Activated T-cell treated with anti-CD3 and anti-CD28 coated beads, Interleukin-2, amount 50 U/mL, for 48 hours (primary cell): ENCODE measurements around the gene MISP3.

ENCODE experiments used
- DNase-seq, 2 experiments: peaks; one replicate each; pipeline ENCODE4 v3.0.0-alpha.2; 2020

Gene MISP3

DNA sequence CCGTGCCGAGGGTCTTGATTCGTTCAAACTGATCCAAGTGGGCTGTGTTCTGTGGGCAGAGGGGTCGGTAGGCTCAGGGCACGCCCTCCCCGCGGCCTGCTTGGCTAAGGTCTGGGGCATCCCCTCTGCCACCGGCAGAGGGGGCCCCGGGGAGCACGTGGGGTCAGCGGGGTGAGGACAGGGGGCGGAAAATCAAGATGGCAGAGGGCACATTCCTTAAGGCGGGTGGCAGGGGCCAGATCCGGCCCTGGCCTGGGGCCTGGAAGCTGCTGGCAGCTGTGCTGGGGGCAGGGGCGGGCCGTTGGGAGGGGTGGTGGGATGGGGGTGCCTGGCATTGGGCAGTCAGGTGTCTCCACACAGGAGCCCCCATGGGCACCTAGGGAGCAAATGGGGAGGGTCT, 34.3 kb downstream of the MISP3 start:
- DNase-seq: no peak

DNA sequence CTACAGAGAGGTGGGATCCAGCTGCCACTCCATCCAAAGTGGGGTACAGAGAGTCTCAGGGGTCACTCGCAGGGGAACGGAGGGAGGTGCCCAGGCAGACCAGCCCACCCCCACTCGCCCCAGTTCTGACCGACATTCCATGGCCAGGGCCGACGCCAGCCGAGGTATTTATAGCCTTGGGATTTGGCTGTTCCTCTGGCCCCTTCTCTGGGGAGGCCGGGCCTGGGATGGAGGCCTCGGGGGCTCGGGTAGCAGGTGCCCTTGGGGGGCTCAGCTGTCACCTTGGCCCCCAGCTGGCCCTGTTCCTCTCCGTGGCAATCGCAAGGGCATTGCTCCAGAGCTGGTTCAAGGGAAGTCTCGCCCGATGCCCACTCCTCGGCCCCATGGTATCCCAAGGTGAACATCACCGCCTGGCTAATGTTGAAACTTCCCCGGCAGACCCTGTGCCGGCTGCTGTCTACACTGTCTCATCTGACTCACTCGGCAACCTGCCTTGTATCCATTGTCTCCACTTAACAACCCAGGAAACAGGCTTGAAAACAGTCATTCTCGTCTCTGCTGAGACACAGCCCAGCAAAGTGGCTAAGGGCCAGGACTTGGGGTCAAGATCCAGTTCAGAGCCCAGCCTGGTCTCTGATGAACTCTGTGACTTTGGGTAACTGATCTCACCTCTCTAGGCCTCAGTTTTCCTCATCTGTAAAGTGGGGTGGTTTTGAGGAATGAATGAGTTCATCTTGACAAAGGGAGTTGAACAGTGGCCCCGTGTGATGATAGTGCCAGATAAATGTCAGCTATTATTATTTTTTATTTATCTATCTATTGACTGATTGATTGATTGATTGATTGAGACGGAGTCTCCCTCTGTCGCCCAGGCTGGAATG, 35.2 kb downstream of the MISP3 start:
- no peak for DNase-seq

DNA sequence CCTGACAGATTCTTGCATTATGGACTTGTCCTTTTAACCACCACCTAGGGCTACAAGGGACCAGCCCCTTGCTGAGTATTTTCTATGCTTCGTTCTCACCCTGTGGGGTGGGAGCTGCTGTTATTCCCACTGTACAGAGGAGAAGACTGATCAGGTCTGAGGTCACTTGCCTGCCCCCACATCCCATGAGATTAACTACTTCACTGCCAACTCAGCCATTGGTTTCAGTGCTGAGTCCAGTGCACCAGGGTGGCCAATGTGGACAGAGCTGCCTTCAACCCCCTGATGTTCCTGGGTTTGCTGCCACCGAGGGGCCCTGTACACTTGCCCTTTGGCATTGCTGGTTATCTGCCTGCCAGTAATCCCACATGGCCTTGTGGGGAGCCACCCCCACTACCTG, 38.1 kb downstream of the MISP3 start:
- DNase-seq: no peak

DNA sequence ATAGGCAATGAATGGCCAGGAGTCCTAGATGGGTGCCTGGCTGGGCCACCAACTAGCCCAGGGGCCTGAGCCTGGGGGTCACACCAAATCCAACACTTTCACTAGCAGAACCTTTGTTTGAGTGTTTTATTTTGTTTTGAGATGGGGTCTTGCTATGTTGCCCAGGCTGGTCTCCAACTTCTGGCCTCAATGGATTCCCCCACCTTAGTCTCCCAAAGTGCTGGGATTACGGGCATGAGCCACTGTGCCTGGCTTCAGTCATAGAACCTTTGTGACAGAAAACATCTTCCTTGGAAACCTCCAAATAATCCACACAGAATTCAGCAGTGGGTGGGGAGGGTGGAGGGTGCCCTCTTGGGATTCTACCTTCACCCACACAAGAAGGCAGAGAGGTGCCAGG, 38.9 kb downstream of the MISP3 start:
- DNase-seq: no peak

DNA sequence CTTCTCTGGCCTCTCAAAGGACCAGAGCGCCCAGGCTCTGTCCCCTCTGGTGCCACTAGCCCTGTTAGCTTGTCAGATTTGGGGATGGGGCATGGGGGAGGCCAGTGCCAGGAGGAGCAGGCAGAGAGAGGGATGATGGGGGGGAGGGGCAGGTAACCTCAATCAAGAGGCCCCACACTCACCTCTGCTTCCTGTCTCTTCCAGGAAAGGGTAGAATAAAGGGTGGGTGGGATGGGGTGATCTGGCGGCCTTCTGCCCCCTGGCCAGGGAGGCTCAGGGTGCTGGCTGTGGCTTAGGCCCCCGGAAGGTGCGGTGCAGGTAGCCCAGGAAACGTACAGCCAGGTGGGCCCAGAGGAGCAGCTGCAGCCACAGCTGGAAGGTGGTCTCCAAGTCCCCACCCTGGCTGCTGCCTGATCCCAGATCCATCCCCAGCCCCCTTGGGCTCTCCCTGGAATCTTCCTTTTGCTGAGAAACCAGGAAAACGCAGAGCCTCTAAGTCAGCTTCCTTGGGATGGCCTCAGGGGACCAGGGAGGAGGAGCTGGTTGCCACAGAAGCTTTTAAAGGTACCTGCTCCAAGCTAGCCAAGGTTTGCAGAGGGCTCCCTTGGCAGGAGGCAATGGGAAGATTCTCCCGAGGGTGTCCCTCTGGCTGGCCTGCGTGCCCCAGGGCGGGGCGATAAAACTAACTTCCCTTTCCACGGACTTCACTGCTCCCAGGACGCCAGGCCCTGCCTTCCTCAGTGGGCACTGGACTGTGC, 39.6 kb downstream of the MISP3 start:
- no peak for DNase-seq

DNA sequence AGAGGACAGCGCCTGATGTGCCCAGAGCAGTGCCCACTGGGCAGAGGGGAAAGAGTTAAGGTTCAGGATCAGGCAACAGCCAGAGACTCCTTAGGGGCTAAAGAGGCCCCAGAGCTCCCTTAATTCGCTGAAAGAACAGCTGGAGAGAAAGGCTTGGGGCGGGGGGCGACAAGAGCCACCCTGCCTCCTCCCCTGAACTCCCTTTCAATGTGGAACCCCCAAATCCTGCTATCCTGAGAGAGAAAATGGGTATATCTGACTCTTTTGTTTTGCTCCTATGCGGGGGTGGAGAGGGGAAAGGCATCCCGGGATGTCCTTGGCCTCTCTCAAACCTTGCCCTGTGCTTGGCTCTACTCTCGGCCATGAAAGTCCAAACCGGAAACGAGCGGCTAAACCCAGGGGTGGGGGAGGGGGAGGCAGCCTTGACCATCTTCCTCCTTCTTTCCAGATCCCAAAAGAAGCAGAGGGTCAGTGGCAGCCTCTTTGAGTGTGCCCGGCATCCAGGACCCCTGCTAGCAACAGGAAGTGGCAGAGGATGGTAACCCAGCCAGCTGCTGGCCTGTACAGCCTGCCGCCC, 40.3 kb downstream of the MISP3 start:
- no peak for DNase-seq

DNA sequence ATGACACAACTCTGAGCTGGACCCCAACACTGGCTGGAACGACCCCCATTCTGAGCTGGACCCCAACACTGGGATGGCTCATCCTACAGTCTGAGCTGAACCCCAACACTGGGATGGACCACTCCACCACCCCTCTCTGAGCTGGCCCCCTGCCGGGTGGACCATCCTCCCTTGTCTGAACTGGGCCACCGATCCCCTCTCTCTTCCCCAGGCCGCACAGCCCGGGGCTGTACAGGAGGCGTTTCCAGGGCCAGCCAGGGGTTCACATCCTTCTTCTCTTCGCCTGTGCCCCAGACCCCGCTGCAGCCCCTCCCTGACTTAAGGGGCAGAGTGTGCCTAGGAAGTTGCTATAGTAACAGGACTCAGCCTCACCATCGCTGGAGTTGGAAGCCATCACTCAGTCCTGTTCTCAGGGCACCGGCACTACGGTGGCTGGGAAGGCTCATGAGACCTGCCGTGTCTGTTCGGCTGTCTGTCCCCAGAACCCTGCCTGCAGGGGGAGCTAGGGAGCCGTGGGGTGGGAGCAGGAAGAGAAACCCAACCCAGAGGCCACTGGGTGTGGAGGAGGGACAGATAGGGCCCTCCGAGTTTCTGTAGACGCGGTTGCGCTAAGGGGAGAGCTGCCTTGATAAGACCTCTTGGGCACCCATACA, 41.3 kb downstream of the MISP3 start:
- DNase-seq: peak; percentile 77 to 78

DNA sequence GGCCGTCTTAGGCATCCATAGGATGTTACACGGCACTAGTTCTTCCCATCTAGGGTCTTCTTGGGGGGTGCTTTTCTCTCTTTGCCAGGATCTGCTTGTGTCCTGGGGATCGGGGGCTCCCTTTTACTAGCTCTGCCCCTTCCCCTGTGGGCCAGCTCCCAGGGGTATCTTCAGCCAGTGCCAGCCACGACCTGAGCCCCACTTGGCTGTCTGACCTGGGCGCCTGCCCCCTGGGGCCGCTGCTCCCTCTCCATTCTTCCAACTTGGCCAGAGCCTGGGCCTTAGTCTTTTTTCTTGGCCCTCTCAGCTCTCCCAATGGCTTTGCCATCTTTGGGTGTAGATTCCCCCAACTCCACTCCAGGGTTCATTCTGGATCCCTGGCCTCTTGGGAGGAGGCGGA, 41.9 kb downstream of the MISP3 start:
- no peak for DNase-seq

DNA sequence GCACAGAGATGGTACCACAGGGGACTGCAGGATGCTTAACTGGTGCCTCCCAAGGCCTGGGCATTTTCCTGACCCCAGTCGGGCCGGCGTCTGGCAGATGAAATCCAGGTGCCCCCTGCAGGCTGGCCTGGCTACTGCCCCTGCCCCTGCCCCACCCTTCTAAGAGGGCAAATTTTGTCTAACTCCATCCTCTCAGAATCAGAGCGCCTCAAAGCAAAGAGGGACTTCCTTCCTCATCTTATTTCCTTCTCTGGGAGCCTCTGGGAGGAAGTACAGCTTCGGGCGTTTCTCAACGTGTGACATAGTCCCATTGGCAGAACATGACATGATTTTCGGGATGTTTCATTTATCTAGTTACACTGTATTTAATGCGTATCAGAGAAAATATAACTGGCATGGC, 42.3 kb downstream of the MISP3 start:
- peak; percentile 75 to 78 for DNase-seq

DNA sequence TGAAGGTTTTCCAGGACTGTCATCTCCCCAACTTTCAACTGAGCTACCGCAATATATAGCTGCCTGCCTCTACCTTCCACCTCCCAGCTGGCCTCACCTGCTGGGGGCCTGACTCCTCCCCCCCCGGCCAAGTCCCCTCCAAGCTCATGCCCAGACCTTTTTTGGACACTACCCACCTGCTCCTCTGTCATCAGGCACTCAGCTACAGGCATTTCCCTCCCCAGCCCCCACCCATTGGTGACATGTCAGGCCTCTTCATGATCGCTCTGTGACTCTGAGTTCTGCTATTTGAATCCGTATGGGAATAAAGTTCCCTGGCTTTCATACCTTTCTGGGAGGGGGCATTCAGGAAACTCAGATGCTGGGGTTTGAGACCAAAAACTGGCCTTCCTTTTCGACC, 43.2 kb downstream of the MISP3 start:
- DNase-seq: no peak

DNA sequence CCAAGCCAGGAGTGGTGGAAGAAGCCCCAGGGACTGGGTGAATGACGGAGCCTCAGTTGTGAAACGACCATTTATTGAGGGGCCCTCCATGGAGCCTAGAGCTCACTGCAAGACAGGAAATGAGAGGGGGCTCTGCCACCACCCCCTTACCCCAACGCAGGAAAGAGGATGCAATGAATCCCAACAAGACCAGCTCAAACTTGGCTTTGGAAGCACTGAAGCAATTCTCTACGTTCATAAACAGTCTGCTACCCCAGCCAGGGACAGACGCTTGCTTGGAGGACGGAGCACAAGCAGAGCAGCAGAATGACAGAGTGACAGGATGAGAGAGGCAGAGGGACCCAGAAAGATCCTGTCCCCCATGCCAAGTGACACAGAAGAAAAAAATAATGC, 43.9 kb downstream of the MISP3 start:
- no peak for DNase-seq

DNA sequence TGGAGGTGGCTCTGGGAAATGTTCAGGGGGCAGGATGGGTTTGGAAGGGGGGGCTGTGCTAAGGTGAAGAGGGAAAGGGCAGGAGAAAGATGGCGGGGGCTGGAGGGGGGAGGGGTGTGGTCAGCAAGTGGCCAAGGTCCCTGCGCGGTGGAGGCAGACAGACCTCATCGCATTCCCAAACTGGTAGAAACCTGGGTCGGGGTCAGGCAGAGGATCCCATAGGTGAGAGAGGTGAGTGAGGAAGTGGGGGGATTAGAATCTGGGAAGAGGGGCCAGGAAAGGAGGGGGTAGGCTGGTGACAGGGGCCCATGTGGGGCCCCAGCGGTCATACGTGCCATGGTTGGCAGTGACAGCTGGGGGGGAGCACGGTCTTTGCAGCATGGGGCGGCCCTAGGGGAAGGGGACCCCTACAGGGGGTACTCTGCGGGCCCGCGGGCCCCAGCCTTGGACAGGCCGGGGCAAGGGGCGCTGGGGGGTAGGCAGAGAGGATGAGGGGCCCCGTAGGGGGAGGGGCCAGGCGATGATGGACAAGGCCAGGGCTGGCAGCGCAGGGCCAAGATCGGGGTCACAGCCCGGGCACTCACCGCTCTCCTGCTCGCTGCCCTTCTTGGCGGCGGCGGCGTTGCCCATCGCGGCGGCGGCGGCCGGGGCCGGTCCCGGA, 44.5 kb downstream of the MISP3 start:
- DNase-seq: no peak

DNA sequence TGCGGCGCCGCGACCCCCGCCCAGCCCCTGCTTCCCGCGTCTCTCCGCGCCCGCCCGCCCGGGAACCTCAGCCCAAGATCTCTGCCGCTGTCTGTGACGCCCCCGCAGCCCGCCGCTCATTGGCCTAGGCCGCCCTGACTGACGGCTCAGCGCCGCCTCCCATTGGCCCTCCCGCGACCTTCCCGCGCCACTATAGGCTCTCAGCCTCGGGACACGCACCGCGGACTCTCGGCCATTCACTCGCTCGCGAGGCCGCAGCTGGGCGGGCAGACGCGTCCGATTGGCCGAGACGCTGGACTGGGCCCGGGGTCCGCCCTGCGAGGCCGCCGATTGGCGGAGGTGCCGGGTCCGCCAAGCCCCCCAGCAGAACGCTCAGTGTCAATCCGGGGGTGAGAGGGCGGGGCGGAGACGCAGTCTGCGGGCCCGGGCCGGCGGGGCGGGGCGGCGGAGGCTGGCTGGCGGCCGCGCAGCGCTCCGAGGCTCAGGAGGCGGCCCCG, 45.1 kb downstream of the MISP3 start, which contains the start of gene PRKACA:
Gene PRKACA, minus strand, starts transcription at position 95 of the 497 bp plus-strand sequence. CDS start 215 bp downstream, outside the sequence.
- DNase-seq: peak; percentile 97 to 99

DNA sequence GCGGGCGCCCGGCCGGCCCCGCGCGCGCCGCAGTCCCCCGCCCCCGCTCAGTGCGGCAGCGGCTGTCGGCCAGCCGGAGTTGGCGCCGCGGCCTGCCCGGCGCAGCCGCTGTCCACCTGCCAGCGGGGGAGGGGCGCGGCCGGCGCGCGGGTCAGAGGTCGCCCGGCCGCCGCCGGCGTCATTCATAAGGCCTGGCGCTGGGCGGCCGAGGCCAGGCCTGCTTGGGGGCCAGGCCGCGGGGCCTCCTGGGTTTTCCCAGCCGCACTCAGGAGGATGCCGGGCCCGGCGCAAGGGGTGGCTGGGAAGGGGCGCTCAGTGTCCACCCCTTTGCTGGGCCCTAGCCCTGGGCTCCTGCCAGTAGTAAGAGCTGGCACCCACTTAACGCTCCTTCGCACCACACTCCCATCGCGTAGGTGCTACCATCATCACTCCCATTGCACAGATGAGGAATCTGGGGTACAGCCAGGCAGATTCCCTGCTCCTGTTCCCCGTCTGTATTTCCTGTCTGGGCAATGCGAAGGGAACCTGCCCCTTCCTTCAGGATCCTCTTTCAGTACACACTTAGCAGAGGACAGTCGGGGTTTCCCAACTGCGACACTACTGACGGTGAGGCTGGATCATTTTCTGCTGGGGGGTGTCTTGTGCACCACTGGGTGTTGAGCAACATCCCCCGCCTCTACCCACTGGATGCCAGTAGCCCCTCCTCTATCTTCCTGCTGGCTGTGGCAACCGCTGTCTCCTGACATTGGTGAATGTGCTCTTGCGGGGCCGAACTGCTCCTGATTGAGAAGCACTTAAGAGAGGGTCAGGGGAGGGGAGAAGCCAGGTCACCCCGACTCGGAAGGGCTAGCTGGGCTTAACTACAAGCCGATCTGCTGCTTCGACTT, 45.8 kb downstream of the MISP3 start:
- peak; percentile 48 to 52 for DNase-seq

DNA sequence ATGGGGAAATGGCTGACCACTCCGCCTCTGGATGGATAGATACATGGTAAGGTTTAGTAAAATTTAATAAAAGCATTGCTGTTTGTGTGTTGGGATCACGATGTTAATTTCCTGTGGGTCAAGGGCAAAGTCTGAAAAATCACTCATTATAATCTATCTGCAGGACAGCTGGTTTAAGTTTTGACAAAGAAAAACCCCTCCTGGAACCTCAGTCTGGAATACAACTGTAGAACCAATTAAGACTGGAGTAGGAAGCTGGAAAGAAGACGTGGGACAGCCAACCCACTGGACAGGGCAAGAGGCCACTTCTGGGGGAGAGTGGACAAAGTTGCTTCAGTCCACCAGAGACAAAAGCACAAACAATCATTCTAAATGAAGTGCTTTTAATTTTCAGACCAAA, 46.6 kb downstream of the MISP3 start:
- DNase-seq: no peak

DNA sequence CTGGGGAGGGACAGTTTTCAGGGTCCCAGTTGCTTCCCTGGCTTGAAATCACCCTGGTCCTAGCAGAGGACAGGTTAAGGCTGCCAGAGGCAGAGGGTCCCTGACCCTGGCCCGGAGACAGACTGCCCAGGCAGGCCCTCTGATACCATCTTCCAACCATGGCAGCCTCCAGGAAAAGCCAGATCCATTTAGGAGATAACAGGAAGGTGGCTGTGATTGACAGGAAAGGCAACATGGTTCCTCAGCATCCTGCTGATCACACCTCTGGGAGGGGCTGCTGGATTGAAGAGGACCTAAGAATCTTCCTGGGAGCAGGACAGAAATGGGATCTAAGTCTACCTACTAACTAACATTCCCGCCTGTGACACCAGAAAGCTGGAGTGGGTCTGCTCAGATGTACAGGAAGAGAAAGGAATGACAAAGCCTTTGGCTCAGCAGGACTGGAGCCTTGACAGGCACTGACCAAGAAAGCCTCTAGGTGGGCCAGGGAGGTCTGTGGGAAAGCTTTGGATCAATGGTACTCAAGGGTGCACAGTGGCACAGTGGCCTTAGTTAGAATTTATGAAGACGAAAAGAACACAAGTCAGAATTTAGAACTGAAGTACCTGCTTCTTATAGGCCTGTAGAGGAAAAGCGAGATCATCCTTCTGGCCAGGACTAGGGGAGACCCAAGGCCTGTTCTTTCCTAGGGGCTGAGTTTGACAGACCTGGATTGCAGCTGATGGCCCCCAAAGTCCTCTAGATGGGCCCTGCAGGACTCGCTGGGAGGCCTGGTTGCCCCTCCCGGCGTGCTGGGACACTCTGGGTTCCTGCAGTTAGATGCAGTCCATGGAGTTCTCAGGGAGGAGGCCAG, 47.3 kb downstream of the MISP3 start:
- DNase-seq: no peak

DNA sequence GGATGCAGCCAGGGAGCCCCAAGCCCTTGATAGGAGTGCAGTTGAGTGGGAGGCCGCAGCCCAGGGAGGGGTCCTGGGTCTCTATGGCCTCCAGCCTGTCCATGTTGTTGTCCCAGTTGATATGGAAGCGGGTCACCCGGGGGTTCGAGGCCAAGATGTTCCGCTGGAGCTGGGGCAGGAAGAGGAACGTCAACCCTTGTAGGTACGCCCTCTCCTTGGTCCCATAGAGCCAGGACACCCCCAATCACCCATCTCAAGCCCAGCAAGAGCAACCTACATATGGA, 47.9 kb downstream of the MISP3 start:
- DNase-seq: no peak

DNA sequence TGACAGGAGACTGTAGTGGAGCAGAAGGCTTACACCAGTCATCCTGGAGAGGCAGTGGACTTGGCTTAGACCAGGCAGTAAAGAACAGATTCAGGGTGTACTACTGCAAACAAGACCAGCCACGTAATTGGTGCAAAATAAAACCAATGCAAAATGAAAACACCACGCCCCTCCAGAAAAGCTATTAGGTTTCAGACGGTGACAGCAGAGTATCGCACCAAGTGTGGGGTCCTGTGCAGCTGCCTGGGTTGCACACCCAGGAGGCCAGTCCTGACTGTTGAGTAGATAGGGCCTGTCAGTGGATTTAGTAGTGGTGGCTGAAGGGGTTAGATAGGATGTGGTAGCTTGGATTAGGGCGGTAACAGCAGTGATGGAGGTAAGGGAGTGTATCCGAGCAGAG, 50.3 kb downstream of the MISP3 start:
- DNase-seq: no peak
